ENCODE data around the gene DMPK.
A peak's percentile ranks its signal among the peaks of the same experiment; 100 is the strongest.

Gene DMPK, protein sequence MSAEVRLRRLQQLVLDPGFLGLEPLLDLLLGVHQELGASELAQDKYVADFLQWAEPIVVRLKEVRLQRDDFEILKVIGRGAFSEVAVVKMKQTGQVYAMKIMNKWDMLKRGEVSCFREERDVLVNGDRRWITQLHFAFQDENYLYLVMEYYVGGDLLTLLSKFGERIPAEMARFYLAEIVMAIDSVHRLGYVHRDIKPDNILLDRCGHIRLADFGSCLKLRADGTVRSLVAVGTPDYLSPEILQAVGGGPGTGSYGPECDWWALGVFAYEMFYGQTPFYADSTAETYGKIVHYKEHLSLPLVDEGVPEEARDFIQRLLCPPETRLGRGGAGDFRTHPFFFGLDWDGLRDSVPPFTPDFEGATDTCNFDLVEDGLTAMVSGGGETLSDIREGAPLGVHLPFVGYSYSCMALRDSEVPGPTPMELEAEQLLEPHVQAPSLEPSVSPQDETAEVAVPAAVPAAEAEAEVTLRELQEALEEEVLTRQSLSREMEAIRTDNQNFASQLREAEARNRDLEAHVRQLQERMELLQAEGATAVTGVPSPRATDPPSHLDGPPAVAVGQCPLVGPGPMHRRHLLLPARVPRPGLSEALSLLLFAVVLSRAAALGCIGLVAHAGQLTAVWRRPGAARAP
- 17.9 to 35.2 (median 26.0) reads per million in 4 experiments for total RNA-seq

GRCh38 chr19:45782162-45782691 is at the start of gene DMPK:
Gene DMPK, minus strand, starts transcription at chr19:45782490. Its CDS starts 138 bp downstream, at chr19:45782352.
- DNase-seq = no peak

DNA sequence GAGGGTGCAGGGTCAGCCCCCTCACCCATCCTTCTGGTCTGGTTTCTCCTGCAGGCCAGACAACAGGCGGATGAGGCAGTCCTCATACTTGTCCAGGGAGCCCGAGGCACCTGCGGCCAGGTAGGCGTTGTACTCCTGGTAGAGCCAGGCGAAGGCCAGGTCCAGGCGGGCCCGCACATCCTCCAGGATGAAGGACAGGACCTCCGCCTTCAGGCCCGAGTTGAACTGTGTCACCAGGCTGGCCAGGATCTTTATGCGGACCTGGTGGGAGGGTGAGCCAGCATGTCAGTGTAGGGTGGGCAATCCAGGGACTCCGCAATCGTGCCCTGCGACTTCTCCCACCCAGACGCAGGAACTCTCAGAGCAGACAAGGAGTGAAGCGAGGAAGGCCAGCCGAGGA is 46.7 kb upstream of the DMPK start:
- DNase-seq = no peak

DNA sequence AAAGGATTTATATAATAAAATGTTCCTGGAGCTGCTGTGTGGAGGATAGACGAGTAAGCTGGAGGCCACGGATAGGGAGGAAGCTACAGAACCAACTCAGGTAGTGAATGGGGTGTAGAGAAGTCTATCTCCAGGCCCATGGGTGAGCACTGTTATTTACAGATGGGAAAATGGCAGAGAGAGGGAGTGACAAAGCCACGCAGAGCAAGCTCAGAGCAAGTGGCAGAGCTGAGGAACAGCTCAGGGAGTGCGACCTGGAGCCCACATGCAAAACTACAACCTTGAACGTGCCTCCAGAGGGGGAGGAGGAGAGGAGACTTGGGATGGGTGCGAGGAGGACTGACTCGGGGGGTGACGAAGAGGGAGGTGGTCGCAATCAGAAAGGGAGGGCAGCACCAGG is 46.2 kb upstream of the DMPK start:
- no peak for DNase-seq

GRCh38 chr19:45827459-45828093 is 45.3 kb upstream of the DMPK start:
- DNase-seq = no peak

DNA sequence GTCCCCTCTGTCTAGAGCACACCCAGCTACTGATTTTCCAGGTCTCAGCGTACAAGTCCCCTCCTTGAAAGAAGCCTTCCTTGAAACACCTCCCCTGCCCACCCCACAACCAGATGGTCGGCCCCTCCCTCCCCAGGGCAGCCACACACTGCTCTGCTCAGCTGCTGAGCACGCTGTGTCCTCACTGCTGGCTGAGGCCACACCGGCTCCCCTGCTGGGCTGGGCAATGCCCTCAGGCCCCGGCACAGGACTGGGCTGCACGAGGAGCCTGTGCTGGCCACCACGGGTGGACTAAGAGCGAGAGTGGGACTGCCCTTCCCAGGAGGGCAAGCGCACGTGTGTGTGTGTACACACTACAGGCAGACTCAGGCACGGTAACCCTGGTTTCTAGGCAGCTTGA is 44.6 kb upstream of the DMPK start:
- DNase-seq = no peak

- no peak for DNase-seq
These were observed 43.9 kb upstream of the DMPK start for GRCh38 chr19:45825917-45826893.

DNA sequence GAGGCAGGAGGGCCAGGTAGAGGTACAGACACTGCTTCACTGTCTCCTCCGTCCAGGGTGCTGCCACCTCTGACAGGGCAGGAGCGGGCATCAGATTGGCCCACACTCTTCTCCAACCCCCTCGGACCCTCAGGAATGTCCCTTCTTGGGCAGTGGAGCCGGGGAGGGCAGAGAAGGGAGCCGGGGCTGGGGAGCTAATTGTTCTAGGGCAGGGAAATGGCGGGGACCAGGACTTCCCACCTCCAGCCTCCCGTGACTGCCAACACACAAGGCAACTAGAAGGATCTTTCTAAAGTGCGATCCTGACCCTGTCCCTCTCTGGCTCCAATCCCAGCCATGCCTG is 42.9 kb upstream of the DMPK start:
- DNase-seq = no peak

DNA sequence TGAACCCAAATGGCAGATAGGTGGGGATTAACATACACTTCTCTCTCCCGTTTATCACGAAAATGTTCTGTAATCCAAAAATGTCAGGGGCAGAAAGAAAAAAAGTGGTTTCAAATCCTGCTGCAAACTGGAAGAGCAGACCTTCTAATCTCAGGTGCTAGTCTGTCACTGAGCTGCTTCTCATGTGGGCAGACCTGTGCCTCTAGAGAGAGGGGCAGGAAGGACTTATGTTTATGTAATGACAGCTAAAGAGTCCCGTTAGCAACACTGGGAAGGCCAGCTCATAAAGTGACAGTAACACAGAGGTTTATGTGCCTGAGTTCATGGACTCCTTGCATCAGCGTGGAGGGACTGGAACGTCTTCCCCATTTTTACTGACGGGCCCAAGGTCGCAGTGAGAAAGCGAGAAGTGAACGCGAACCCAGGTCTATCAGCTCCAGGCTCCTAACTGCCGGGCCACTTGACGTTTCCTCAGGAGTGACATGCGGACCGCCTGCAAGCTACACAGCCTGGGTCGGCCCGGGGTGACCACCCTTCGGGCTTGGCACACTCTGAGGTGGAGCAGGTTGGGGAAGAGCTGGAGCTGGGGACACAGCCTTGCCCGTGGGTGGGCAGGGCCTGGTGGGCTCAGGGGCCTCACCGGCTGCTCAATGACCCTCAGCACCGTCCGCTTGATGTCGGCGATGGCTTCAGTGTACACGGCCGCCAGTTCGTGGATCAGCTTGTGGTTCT is 42.4 kb upstream of the DMPK start:
- no peak for DNase-seq

DNA sequence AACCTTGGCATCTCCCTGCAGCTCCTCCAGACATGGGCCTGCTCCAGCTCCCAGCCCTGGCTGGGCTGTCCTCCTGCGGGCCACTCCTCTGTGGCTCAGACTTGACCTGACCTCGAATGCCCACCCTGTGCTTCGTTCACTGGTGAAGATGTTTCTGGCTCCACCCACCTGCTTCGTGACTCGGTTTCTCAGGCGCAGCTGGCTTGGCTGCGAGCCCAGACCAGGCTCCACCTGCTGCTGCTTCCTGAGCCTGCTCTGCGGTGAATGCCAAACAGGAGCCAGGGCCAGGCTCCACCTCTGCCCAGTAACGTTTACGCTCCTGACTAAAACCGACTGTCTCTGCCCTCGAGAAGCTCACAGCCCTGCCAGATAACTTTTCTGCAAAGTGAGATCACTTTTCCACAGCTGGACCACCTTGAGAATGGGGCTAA is 41.8 kb upstream of the DMPK start:
- no peak for DNase-seq

- no peak for DNase-seq
These were observed 40.9 kb upstream of the DMPK start for GRCh38 chr19:45823182-45823581.

DNA sequence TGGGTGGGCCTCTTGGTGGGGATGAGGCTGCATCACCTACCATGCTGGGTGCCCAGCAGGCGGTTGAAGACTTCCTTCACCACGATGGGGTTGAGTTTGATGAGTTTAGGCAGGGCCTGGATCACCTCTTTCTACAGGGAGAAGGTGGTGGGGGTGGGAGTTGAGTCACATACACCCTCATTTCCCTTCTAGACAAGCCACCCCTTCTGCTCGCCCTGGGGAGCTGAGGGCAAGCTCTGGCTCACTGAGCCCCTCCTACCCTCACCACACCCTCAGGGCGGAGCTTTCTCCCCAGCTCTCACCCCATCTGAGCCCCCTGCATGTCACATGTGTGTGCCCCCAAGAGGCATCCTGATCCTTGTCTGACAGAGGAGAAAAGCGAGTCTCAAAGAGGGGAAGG is 40.4 kb upstream of the DMPK start:
- DNase-seq = no peak

GRCh38 chr19:45821570-45821969 is 39.3 kb upstream of the DMPK start:
- no peak for DNase-seq

GRCh38 chr19:45821103-45821521 is 38.8 kb upstream of the DMPK start:
- DNase-seq = no peak

DNA sequence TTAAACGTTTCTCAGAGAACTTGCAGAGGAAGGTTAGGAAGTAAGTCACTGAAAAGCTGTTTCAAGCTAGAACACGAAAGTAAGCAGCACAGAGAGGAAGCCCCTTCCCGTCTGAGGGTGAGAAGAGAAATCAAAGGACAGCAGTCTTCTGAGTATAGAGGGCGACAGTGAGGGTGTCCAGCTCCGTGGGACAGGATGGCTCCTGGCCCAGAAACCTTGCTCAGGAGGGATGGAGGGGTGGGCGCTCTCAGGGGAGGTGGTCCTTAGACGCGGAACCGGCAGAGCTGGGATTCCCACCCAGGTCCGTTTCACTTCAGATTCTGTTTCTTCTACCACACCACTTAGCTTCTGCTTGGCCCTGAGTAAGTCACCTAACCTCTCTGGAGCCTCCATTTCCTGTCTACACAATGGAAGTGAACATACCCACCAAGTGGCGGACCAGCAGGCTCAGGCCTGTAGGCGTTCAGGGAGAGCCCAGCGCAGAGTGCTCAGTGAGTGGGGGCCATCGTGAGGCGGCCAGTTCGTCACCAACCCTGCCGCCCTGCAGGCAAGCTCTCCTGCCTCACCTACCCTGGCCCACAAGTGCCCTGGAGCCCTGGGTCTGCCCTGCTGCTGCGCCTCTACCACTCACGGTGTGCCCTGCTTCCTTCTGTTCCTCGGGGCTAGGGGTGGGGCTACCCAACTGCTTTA is 38.3 kb upstream of the DMPK start:
- DNase-seq = no peak

- DNase-seq = no peak
These were observed 37.5 kb upstream of the DMPK start for GRCh38 chr19:45819769-45820168.

DNA sequence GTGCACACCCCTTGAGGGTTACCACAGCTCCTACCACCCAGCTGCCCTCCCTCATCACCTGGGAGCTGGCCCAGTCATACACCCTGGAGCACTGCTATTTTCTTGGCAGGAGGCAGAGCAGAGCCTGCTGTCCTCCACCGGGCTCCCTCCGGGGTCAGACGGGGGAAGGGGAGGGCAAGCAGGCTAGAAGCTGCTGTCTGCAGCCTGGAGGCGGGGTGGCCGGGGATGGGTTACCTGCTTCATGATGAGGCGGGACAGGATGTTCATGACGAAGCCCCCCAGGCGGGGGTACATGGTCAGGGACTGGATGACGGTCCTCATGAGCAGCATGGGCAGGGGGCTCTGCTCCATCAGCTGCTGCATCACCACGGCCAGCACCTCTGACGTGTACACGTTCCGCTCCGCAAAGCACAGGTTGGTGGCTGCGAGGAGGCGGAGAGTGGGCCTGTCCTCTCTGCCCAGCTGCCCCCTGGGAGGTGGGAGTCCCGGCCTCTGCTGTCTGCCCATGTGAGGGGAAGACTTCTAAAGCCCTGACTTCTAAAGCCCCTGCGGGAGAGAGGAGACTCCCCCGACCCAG is 35.5 kb upstream of the DMPK start:
- no peak for DNase-seq

DNA sequence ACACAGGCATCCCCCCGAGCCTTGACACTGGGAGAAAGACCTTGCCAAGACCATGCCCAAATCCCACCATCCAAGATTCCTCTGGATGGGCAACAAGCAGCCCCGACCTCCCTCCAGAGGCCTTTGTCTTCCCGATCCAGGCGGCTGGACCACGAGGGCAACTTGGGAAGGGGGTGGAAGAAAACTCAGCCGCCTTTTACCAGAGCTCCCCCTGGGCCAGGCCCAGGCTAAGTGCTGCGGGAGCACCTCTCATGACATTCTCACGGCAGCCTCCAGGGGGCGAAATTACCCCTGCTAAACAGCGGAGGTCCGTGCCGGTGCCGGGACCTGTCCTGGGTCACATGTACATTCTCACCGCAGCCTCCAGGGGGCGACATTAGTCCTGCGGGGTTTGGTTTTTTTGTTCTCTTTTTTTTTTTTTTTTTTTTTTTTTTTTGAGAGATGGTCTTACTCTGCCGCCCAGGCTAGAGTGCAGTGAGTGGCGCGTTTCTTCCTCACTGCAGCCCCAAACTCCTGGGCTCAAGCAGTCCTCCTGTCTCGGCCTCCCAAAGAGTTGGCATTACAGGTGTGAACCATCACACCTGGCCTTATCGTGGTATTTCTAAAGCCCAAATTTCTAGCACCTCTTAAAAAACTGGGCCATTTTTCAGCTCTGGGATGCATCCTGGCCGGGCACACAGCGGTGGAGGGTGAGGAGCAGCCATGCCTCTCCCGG is 34.9 kb upstream of the DMPK start:
- peak; percentile 94 for DNase-seq

GRCh38 chr19:45816236-45817009 is 34.1 kb upstream of the DMPK start:
- DNase-seq = no peak

All from effector CD8-positive, alpha-beta T cell (primary cell).